PFSK-1 (cell line): ENCODE measurements around the gene UGT1A6.

ENCODE experiments used
- POLR2AphosphoS5 ChIP-seq: IDR thresholded peaks from 2 replicates; pipeline ENCODE4 v1.6.1; 2012; ENCODE audit warnings: low read depth, mild to moderate bottlenecking, control low read depth, low read length, moderate library complexity
- SIN3A ChIP-seq: IDR thresholded peaks from 2 replicates; pipeline ENCODE4 v1.6.1; 2012; ENCODE audit warnings: mild to moderate bottlenecking, low read length, moderate library complexity, borderline replicate concordance; ENCODE audit not compliant: insufficient read depth

DNA sequence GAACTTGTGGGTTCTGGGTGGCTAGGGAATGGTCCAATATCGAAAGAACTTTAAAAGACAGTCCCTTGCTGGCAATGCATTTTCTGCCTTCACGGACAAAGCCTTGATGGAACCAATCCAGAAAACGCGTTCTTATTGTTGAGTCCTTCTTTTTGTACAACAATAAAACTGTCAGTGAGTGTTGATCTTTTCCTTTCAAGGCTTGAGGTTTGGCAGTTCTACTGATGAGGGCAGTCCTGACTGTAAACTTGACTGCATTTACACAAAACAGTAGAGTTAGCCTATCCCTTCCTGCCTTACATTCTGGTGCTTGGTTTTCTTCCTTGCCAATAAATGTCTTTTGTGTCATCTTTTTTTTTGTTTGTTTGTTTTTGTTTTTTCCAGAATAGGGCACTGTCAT lies 13.5 kb upstream of the UGT1A6 start:
- no peak for TF ChIP-seq POLR2AphosphoS5
- no peak for TF ChIP-seq SIN3A
